Effector memory CD8-positive, alpha-beta T cell (primary cell): Measurements from ENCODE around the gene UBAC2.
"Not testable (repeated sequence)": the region's sequence is repeated elsewhere in the genome, so short reads cannot be mapped to it uniquely, and the experiment has no call there.

Experiments used
- ATAC-seq: fragments of 150-1000 bp; cut with Tn5 transposase; replicated peaks from 2 replicates; pipeline ENCODE4 v1.10.0; 2021; ENCODE audit warnings: mild to moderate bottlenecking, moderate library complexity
- DNase-seq, 3 experiments: peaks; one replicate each; pipeline ENCODE4 v3.0.0; 2021
- H3K27ac Mint-ChIP-seq, 2 donors: one replicate each; pipeline ENCODE4 v1.8.0; 2022; ENCODE audit warnings: mild to moderate bottlenecking in 2 of 2, mixed read lengths in 2 of 2, moderate library complexity in 2 of 2
- H3K27me3 Mint-ChIP-seq, 2 donors: one replicate each; pipeline ENCODE4 v1.8.0; 2022; ENCODE audit warnings: mixed read lengths in 2 of 2
- H3K36me3 Mint-ChIP-seq: one replicate; pipeline ENCODE4 v1.8.0; 2022; ENCODE audit warnings: mild to moderate bottlenecking, moderate library complexity, mixed read lengths; ENCODE audit not compliant: insufficient read depth
- H3K4me1 Mint-ChIP-seq, 2 donors: one replicate each; pipeline ENCODE4 v1.8.0; 2022; ENCODE audit warnings: low read depth in 2 of 2, mixed read lengths in 2 of 2
- H3K4me3 Mint-ChIP-seq, 2 donors: one replicate each; pipeline ENCODE4 v1.8.0; 2022; ENCODE audit warnings: mild to moderate bottlenecking in 2 of 2, mixed read lengths in 2 of 2, moderate library complexity in 2 of 2
- H3K9me3 Mint-ChIP-seq, 2 donors: one replicate each; pipeline ENCODE4 v1.8.0; 2022; ENCODE audit warnings: mixed read lengths in 2 of 2

Gene UBAC2

GRCh38 chr13:99382428-99383133 is 181.9 kb downstream of the UBAC2 start:
- Mint-ChIP-seq H3K4me3 (peak overlapping the region; percentile 62 to 69), H3K27me3 (no peaks in the 10 kb centered on the region), H3K27ac (peak overlapping the region; percentile 92 to 96), H3K4me1 (peaks cover 51 to 62% of the 10 kb centered on the region in 2 donors), H3K36me3 (peaks cover 55% of the 10 kb centered on the region), H3K9me3 (no peaks in the 10 kb centered on the region)
- ATAC-seq (peak; percentile 69), DNase-seq (peak; percentile 40 to 56 (median 54))

- Mint-ChIP-seq H3K27me3 (no peaks in the 10 kb centered on the region), H3K27ac (peak overlapping the region; percentile 92 to 96), H3K4me3 (peak overlapping the region; percentile 62 to 69), H3K4me1 (peaks cover 53 to 64% of the 10 kb centered on the region in 2 donors), H3K9me3 (no peaks in the 10 kb centered on the region), H3K36me3 (peaks cover 49% of the 10 kb centered on the region)
- ATAC-seq (no peak), DNase-seq (no peak)
Observed at GRCh38 chr13:99383511-99383921, 182.9 kb downstream of the UBAC2 start.

- H3K4me1 Mint-ChIP-seq: peaks cover 54 to 64% of the 10 kb centered on the region in 2 donors
- H3K9me3 Mint-ChIP-seq: no peaks in the 10 kb centered on the region
- peaks cover 45% of the 10 kb centered on the region for H3K36me3 Mint-ChIP-seq
- peak overlapping the region; percentile 92 to 96 for H3K27ac Mint-ChIP-seq
- ATAC-seq (no peak), DNase-seq (no peak)
- H3K27me3 Mint-ChIP-seq: no peaks in the 10 kb centered on the region
- peak overlapping the region; percentile 29 to 69 for H3K4me3 Mint-ChIP-seq
Observed at GRCh38 chr13:99383946-99384345, 183.3 kb downstream of the UBAC2 start.

GRCh38 chr13:99384468-99384867 is 183.8 kb downstream of the UBAC2 start:
- no peaks in the 10 kb centered on the region for H3K9me3 Mint-ChIP-seq
- peaks cover 44% of the 10 kb centered on the region for H3K36me3 Mint-ChIP-seq
- ATAC-seq: no peak
- no peaks in the 10 kb centered on the region for H3K27me3 Mint-ChIP-seq
- H3K4me3 Mint-ChIP-seq: peak overlapping the region in 1 of 2 donors; percentile 29
- peak overlapping the region in 1 of 2 donors; percentile 92 for H3K27ac Mint-ChIP-seq
- H3K4me1 Mint-ChIP-seq: peaks cover 53 to 64% of the 10 kb centered on the region in 2 donors
- DNase-seq: no peak

GRCh38 chr13:99385161-99385560 is 184.5 kb downstream of the UBAC2 start:
- ATAC-seq (no peak), DNase-seq (no peak)
- Mint-ChIP-seq H3K27ac (peak overlapping the region; percentile 28 to 92), H3K4me3 (no peak overlapping the region), H3K27me3 (no peaks in the 10 kb centered on the region), H3K9me3 (no peaks in the 10 kb centered on the region), H3K4me1 (peaks cover 48 to 58% of the 10 kb centered on the region in 2 donors), H3K36me3 (peaks cover 41% of the 10 kb centered on the region)

DNA sequence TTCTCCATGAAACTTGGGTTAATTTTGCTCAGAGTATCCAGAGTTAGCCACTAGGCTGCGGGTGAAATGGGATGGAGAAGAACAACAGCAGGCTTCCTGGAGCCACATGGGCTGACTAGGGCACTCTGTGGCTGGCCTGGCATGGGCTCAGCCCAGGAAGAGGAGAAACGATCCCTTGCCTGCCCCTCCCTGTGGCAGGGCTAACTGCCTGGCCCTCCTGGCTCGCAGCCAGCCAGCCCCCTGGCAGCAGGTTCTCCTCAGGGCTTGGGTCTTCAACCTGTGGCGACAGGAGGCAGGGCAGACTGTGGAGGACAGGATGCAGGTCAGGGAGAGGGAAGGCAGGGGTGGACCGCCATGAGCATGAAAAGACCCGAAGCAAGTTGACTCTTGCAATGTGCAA is 185.3 kb downstream of the UBAC2 start:
- H3K4me1 Mint-ChIP-seq: peaks cover 40 to 50% of the 10 kb centered on the region in 2 donors
- H3K27ac Mint-ChIP-seq: peak overlapping the region; percentile 28 to 92
- ATAC-seq (no peak), DNase-seq (no peak)
- no peaks in the 10 kb centered on the region for H3K9me3 Mint-ChIP-seq
- H3K27me3 Mint-ChIP-seq: no peaks in the 10 kb centered on the region
- no peak overlapping the region for H3K4me3 Mint-ChIP-seq
- H3K36me3 Mint-ChIP-seq: peaks cover 41% of the 10 kb centered on the region

- DNase-seq (no peak), ATAC-seq (no peak)
- H3K27ac Mint-ChIP-seq: peak overlapping the region; percentile 92 to 97
- H3K36me3 Mint-ChIP-seq: peaks cover 37% of the 10 kb centered on the region
- peaks cover 34 to 44% of the 10 kb centered on the region in 2 donors for H3K4me1 Mint-ChIP-seq
- H3K9me3 Mint-ChIP-seq: no peaks in the 10 kb centered on the region
- H3K27me3 Mint-ChIP-seq: no peaks in the 10 kb centered on the region
- H3K4me3 Mint-ChIP-seq: no peak overlapping the region
Observed at GRCh38 chr13:99386495-99386894, 185.8 kb downstream of the UBAC2 start.

- H3K27me3 Mint-ChIP-seq: no peaks in the 10 kb centered on the region
- DNase-seq (peak; percentile 77 to 87 (median 82)), ATAC-seq (peak; percentile 48)
- peaks cover 28 to 38% of the 10 kb centered on the region in 2 donors for H3K4me1 Mint-ChIP-seq
- peaks cover 34% of the 10 kb centered on the region for H3K36me3 Mint-ChIP-seq
- peak overlapping the region; percentile 92 to 97 for H3K27ac Mint-ChIP-seq
- H3K4me3 Mint-ChIP-seq: peak overlapping the region in 1 of 2 donors; percentile 13
- H3K9me3 Mint-ChIP-seq: no peaks in the 10 kb centered on the region
Observed at GRCh38 chr13:99386911-99387788, 186.5 kb downstream of the UBAC2 start.

DNA sequence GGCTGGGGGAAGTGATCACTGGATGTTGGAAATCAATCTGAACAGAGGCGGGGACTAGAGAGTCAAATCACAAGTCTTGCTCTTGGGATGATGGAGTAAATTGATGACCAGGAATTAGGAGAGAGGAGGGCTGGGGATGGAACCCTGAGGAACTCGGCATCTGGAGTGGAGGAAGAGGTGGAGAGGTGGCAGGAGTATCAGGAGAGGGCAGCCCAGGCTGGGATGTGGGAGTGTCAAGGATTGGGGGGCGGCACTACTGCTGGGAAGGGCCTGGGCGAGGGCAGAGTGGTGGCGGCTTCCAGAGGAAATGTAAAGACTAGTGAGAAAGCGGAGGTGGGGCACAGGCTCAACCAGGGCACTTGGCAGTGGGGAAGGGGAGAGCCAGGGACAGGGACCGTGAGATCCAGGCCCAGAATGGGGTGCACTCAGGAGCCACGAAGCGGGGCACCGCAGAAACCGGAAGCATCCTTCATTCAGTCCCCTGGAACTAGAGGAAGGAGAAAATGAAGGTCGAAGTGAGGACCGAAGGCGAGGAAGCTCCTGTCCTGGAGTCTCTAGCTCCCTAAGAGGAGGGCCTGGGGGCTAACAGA is 187.8 kb downstream of the UBAC2 start:
- H3K36me3 Mint-ChIP-seq: peaks cover 26% of the 10 kb centered on the region
- H3K4me1 Mint-ChIP-seq: peaks cover 15 to 25% of the 10 kb centered on the region in 2 donors
- ATAC-seq (no peak), DNase-seq (no peak)
- no peak overlapping the region for H3K4me3 Mint-ChIP-seq
- H3K9me3 Mint-ChIP-seq: no peaks in the 10 kb centered on the region
- H3K27me3 Mint-ChIP-seq: no peaks in the 10 kb centered on the region
- H3K27ac Mint-ChIP-seq: peak overlapping the region; percentile 76 to 97

DNA sequence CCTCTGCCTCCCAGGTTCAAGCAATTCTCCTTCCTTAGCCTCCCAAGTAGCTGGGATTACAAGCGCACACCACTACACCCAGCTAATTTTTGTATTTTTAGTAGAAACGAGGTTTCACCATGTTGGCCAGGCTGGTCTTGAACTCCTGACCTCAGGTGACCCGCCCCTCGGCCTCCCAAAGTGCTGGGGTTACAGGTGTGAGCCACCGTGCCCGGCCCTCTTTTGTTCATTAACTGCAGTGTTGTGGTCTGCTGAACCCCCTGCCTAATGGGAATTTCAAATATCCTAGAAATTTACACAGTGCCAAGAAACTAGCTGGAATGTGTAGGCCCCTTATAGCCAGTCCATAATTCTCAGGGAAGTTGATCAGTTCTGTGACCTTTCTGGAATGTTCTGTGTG is 188.4 kb downstream of the UBAC2 start:
- H3K4me1 Mint-ChIP-seq: peaks cover 14 to 19% of the 10 kb centered on the region in 2 donors
- H3K36me3 Mint-ChIP-seq: peaks cover 22% of the 10 kb centered on the region
- not testable (repeated sequence) for ATAC-seq, H3K27ac Mint-ChIP-seq, DNase-seq, H3K9me3 Mint-ChIP-seq, H3K27me3 Mint-ChIP-seq, H3K4me3 Mint-ChIP-seq

DNA sequence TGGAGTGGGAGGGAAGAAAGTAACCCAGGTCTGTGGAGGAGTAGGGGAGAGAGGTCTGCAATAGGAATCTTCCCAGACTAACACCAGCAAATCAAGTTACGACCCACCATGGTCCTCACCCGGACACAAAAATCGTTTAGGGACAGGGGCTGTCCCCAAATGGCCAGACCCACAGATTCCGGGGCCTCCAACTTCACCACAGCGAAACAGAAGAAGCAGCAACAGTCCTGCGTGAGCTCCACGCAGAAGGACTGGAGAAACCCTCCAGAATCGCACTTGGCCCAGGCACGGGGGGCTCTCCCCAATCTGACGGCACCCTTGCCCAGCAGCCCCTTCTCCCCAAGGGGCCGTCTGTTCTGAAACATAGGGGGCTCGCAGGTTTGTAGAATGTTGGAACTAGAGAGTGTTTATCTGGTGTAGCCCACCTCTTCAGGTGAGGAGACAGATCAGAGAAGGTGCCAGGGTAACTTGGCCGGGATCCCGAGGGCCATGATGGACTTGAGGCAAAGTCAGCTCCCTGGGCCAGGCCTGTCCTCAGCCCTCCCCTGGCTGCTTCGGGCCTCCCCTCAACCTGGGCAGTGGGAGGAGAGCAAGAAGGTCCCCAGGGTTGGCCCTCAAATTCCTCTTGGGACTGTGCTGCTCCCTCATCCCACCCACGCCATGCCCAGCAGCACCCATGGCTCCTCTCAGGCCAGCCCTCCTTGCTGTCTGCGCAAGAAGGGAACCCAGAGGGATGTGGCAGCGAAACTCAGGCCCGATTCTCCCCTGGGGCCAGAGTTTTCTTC is 189.1 kb downstream of the UBAC2 start:
- DNase-seq (no peak), ATAC-seq (no peak)
- peaks cover 14 to 17% of the 10 kb centered on the region in 2 donors for H3K4me1 Mint-ChIP-seq
- no peaks in the 10 kb centered on the region for H3K27me3 Mint-ChIP-seq
- H3K36me3 Mint-ChIP-seq: peaks cover 22% of the 10 kb centered on the region
- no peaks in the 10 kb centered on the region for H3K9me3 Mint-ChIP-seq
- H3K4me3 Mint-ChIP-seq: no peak overlapping the region
- peak overlapping the region; percentile 8 to 67 for H3K27ac Mint-ChIP-seq

- peaks cover 15% of the 10 kb centered on the region for H3K36me3 Mint-ChIP-seq
- DNase-seq (no peak), ATAC-seq (no peak)
- H3K4me1 Mint-ChIP-seq: peaks cover 13 to 19% of the 10 kb centered on the region in 2 donors
- no peaks in the 10 kb centered on the region for H3K9me3 Mint-ChIP-seq
- peak overlapping the region in 1 of 2 donors; percentile 31 for H3K27ac Mint-ChIP-seq
- H3K27me3 Mint-ChIP-seq: no peaks in the 10 kb centered on the region
- no peak overlapping the region for H3K4me3 Mint-ChIP-seq
Observed at GRCh38 chr13:99390601-99391000, 189.9 kb downstream of the UBAC2 start.
